GM23338 (cell line): ENCODE data around the gene ERC2. TPM values are rescaled to one million over a fixed set of nuclear protein-coding genes. Genes with fewer than 3 reads are reported as not detected.

Experiments
- ATAC-seq: fragments of 200-7000 bp; cut with Tn5 transposase; 3 replicates; pipeline ENCODE4 v1.9.1; 2020
- DNase-seq: peaks from one replicate; pipeline ENCODE4 v3.0.0-alpha.2; 2015; ENCODE audit warnings: low spot score
- H2AFZ ChIP-seq: fragments of 200-600 bp; sonication (generic); 2 replicates; pipeline ENCODE4 v1.8.0; 2016; ENCODE audit warnings: antibody characterized with exemption, mild to moderate bottlenecking, moderate library complexity
- H3F3A ChIP-seq: fragments of 200-600 bp; sonication (generic); replicated peaks from 2 replicates; pipeline ENCODE4 v1.8.0; 2017; ENCODE audit warnings: antibody characterized with exemption, mixed run types, low read depth
- H3K27ac ChIP-seq: fragments of 200-600 bp; sonication (generic); 2 replicates; pipeline ENCODE4 v1.6.1; 2016; ENCODE audit warnings: low read depth
- H3K27me3 ChIP-seq: fragments of 200-600 bp; sonication (generic); 2 replicates; pipeline ENCODE4 v1.8.0; 2016; ENCODE audit warnings: mild to moderate bottlenecking, mixed run types, moderate library complexity; ENCODE audit not compliant: insufficient read depth
- H3K36me3 ChIP-seq: fragments of 200-600 bp; sonication (generic); 2 replicates; pipeline ENCODE4 v1.8.0; 2016; ENCODE audit warnings: mild to moderate bottlenecking; ENCODE audit not compliant: insufficient read depth
- H3K4me1 ChIP-seq: fragments of 200-600 bp; sonication (generic); 2 replicates; pipeline ENCODE4 v1.8.0; 2016; ENCODE audit warnings: mild to moderate bottlenecking, moderate library complexity; ENCODE audit not compliant: insufficient read depth
- H3K4me2 ChIP-seq: fragments of 200-600 bp; sonication (generic); 2 replicates; pipeline ENCODE4 v1.7.1; 2017; ENCODE audit warnings: mixed run types
- H3K4me3 ChIP-seq: fragments of 200-600 bp; sonication (generic); 2 replicates; pipeline ENCODE4 v1.6.1; 2016; ENCODE audit warnings: mixed run types
- H3K79me2 ChIP-seq: fragments of 200-600 bp; sonication (generic); replicated peaks from 2 replicates; pipeline ENCODE4 v1.8.0; 2017; ENCODE audit warnings: mild to moderate bottlenecking; ENCODE audit not compliant: insufficient read depth
- H3K9me2 ChIP-seq: fragments of 200-600 bp; sonication (generic); 2 replicates; pipeline ENCODE4 v1.8.0; 2017; ENCODE audit not compliant: insufficient read depth
- H4K20me1 ChIP-seq: fragments of 200-600 bp; sonication (generic); replicated peaks from 2 replicates; pipeline ENCODE4 v1.8.0; 2017; ENCODE audit warnings: mild to moderate bottlenecking; ENCODE audit not compliant: insufficient read depth
- H3K27ac Mint-ChIP-seq: 2 replicates; pipeline ENCODE4 v1.8.0; 2020; ENCODE audit warnings: inconsistent platforms, mild to moderate bottlenecking, moderate library complexity, mixed read lengths
- H3K27me3 Mint-ChIP-seq: 3 replicates; pipeline ENCODE4 v1.8.0; 2022; ENCODE audit warnings: low read depth, mild to moderate bottlenecking, moderate library complexity, mixed read lengths, inconsistent platforms; ENCODE audit not compliant: insufficient read depth, poor library complexity
- H3K36me3 Mint-ChIP-seq: 3 replicates; pipeline ENCODE4 v1.8.0; 2021; ENCODE audit warnings: low read depth, mild to moderate bottlenecking, inconsistent platforms, moderate library complexity, mixed read lengths
- H3K4me1 Mint-ChIP-seq: 3 replicates; pipeline ENCODE4 v1.8.0; 2020; ENCODE audit warnings: mild to moderate bottlenecking, inconsistent platforms, mixed read lengths
- H3K4me3 Mint-ChIP-seq: 3 replicates; pipeline ENCODE4 v1.8.0; 2021; ENCODE audit warnings: moderate library complexity, mild to moderate bottlenecking, inconsistent platforms, mixed read lengths
- H3K9me3 Mint-ChIP-seq: 3 replicates; pipeline ENCODE4 v1.8.0; 2020; ENCODE audit warnings: moderate library complexity, mild to moderate bottlenecking, inconsistent platforms, mixed read lengths
- CREB1 ChIP-seq: fragments of 250-450 bp; sonication (Bioruptor Pico); IDR thresholded peaks from 2 replicates; pipeline ENCODE4 v1.5.0; 2020; ENCODE audit warnings: low read depth, mild to moderate bottlenecking, moderate library complexity
- ETS1 ChIP-seq: IDR thresholded peaks from 2 replicates; pipeline ENCODE4 v1.6.1; 2016; ENCODE audit warnings: antibody characterized with exemption
- EZH2 ChIP-seq: fragments of 200-600 bp; sonication (generic); IDR thresholded peaks from one replicate; pipeline ENCODE4 v1.8.0; 2017; ENCODE audit warnings: antibody characterized with exemption, mild to moderate bottlenecking, low read depth; ENCODE audit not compliant: unreplicated experiment
- EZH2phosphoT487 ChIP-seq: fragments of 200-600 bp; sonication (generic); IDR thresholded peaks from one replicate; pipeline ENCODE4 v1.8.1; 2018; ENCODE audit warnings: antibody characterized with exemption; ENCODE audit not compliant: unreplicated experiment
- JUNB ChIP-seq: IDR thresholded peaks from one replicate; pipeline ENCODE4 v1.6.1; 2016; ENCODE audit warnings: antibody characterized with exemption; ENCODE audit not compliant: unreplicated experiment
- NANOG ChIP-seq: IDR thresholded peaks from 2 replicates; pipeline ENCODE4 v1.6.1; 2016; ENCODE audit warnings: antibody characterized with exemption, borderline replicate concordance
- POLR2AphosphoS5 ChIP-seq: IDR thresholded peaks from 2 replicates; pipeline ENCODE4 v1.6.1; 2016; ENCODE audit warnings: antibody characterized with exemption, low read depth
- STAT1 ChIP-seq: IDR thresholded peaks from one replicate; pipeline ENCODE4 v1.6.1; 2016; ENCODE audit warnings: antibody characterized with exemption; ENCODE audit not compliant: unreplicated experiment
- ZNF114 ChIP-seq: fragments of 250-450 bp; sonication (Bioruptor Pico); IDR thresholded peaks from 2 replicates; pipeline ENCODE4 v1.5.0; 2020; ENCODE audit warnings: mild to moderate bottlenecking, moderate library complexity
- ZNF331 ChIP-seq: fragments of 250-450 bp; sonication (Bioruptor Pico); IDR thresholded peaks from 2 replicates; pipeline ENCODE4 v1.5.0; 2020; ENCODE audit warnings: low read depth, mild to moderate bottlenecking, moderate library complexity
- ZNF462 ChIP-seq: fragments of 250-450 bp; sonication (Bioruptor Pico); IDR thresholded peaks from 2 replicates; pipeline ENCODE4 v1.5.0; 2020; ENCODE audit warnings: mild to moderate bottlenecking, moderate library complexity
- polyA plus RNA-seq: library from polyadenylated mRNA; unstranded; fragments of >200 nt; fragmentation: Nextera tagmentation; extraction: Ambion mirVana; gene quantifications from 2 replicates; pipeline ENCODE4 v1.2.1, GENCODE V29; 2016
- total RNA-seq: library from RNA; depleted of rRNA; stranded (reverse); fragments of >200 nt; shearing (Covaris generic); gene quantifications from 2 replicates; pipeline ENCODE4 v1.2.3, GENCODE V29; 2014
- TF ChIP-seq, protein P1 (sequence below): IDR thresholded peaks from one replicate; pipeline ENCODE4 v1.6.1; 2018; ENCODE audit warnings: antibody characterized with exemption; ENCODE audit not compliant: unreplicated experiment
- TF ChIP-seq, protein P2 (sequence below), 2 experiments: fragments of 200-600 bp in 1 of 2; sonication (generic) in 1 of 2; conservative IDR thresholded peaks; 2 replicates each; pipeline versions ENCODE4 v1.5.1 to v1.6.1; 2016 to 2017; ENCODE audit warnings: antibody characterized with exemption in 2 of 2, low read depth in 2 of 2, mild to moderate bottlenecking in 2 of 2, moderate library complexity in 1 of 2

ERC2 gene
- total and polyA plus RNA-seq, 2 experiments from 2014 or later = 11.8 to 13.7 TPM

- ATAC-seq (no peak), DNase-seq (no peak)
- Histone ChIP-seq H3K4me1 (no peaks in the 10 kb centered on the region), H2AFZ (no peak overlapping the region), H3K27ac (no peak overlapping the region), H3F3A (no peaks in the 10 kb centered on the region), H3K27me3 (no peaks in the 10 kb centered on the region), H3K4me2 (no peak overlapping the region), H4K20me1 (no peaks in the 10 kb centered on the region), H3K36me3 (no peaks in the 10 kb centered on the region), H3K79me2 (no peaks in the 10 kb centered on the region), H3K4me3 (no peak overlapping the region), H3K9me2 (no peaks in the 10 kb centered on the region)
- no peak overlapping the region for H3K4me3 Mint-ChIP-seq
- peaks cover 3% of the 10 kb centered on the region; the same call in 1 of the 3 replicates for H3K4me1 Mint-ChIP-seq
- no peak overlapping the region for H3K27ac Mint-ChIP-seq
- TF ChIP-seq ETS1 = no peak
- no peak for TF ChIP-seq POLR2AphosphoS5
- no peak for TF ChIP-seq ZNF462 (CRISPR knock-in tag)
- TF ChIP-seq CREB1 (CRISPR knock-in tag) = no peak
- TF ChIP-seq, protein P1, sequence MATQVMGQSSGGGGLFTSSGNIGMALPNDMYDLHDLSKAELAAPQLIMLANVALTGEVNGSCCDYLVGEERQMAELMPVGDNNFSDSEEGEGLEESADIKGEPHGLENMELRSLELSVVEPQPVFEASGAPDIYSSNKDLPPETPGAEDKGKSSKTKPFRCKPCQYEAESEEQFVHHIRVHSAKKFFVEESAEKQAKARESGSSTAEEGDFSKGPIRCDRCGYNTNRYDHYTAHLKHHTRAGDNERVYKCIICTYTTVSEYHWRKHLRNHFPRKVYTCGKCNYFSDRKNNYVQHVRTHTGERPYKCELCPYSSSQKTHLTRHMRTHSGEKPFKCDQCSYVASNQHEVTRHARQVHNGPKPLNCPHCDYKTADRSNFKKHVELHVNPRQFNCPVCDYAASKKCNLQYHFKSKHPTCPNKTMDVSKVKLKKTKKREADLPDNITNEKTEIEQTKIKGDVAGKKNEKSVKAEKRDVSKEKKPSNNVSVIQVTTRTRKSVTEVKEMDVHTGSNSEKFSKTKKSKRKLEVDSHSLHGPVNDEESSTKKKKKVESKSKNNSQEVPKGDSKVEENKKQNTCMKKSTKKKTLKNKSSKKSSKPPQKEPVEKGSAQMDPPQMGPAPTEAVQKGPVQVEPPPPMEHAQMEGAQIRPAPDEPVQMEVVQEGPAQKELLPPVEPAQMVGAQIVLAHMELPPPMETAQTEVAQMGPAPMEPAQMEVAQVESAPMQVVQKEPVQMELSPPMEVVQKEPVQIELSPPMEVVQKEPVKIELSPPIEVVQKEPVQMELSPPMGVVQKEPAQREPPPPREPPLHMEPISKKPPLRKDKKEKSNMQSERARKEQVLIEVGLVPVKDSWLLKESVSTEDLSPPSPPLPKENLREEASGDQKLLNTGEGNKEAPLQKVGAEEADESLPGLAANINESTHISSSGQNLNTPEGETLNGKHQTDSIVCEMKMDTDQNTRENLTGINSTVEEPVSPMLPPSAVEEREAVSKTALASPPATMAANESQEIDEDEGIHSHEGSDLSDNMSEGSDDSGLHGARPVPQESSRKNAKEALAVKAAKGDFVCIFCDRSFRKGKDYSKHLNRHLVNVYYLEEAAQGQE = no peak
- TF ChIP-seq, protein P2, sequence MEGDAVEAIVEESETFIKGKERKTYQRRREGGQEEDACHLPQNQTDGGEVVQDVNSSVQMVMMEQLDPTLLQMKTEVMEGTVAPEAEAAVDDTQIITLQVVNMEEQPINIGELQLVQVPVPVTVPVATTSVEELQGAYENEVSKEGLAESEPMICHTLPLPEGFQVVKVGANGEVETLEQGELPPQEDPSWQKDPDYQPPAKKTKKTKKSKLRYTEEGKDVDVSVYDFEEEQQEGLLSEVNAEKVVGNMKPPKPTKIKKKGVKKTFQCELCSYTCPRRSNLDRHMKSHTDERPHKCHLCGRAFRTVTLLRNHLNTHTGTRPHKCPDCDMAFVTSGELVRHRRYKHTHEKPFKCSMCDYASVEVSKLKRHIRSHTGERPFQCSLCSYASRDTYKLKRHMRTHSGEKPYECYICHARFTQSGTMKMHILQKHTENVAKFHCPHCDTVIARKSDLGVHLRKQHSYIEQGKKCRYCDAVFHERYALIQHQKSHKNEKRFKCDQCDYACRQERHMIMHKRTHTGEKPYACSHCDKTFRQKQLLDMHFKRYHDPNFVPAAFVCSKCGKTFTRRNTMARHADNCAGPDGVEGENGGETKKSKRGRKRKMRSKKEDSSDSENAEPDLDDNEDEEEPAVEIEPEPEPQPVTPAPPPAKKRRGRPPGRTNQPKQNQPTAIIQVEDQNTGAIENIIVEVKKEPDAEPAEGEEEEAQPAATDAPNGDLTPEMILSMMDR (conservative IDR thresholded peaks at IDR 0.05; ENCODE audit: low read depth in 2 of 2) = no peak
- TF ChIP-seq ZNF331 (CRISPR knock-in tag) = no peak
- no peak for TF ChIP-seq ZNF114 (CRISPR knock-in tag)
- TF ChIP-seq JUNB = no peak
- TF ChIP-seq EZH2 = no peak
- no peak for TF ChIP-seq NANOG
- no peak for TF ChIP-seq EZH2phosphoT487
- no peak for TF ChIP-seq STAT1
- H3K27me3 Mint-ChIP-seq = peaks cover 3% of the 10 kb centered on the region
- no peaks in the 10 kb centered on the region for H3K9me3 Mint-ChIP-seq
- H3K36me3 Mint-ChIP-seq = no peaks in the 10 kb centered on the region
Observed at GRCh38 chr3:55807210-55807609, 661.1 kb downstream of the ERC2 start.
